CD4-positive, alpha-beta T cell treated with Interleukin-1 beta for 1 hour (primary cell): ENCODE results near the gene CRABP2.

ENCODE experiments used
- DNase-seq, 2 donors: peaks; one replicate each; pipeline ENCODE4 v3.0.0-alpha.2; 2020 to 2022

CRABP2 gene

GRCh38 chr1:156689035-156689952, 16.1 kb downstream of the CRABP2 start:
- peak; percentile 79 to 81 for DNase-seq

- DNase-seq: no peak
Observed at GRCh38 chr1:156684227-156684782, 21.1 kb downstream of the CRABP2 start.

GRCh38 chr1:156682166-156682890, 23.1 kb downstream of the CRABP2 start:
- no peak for DNase-seq

DNA sequence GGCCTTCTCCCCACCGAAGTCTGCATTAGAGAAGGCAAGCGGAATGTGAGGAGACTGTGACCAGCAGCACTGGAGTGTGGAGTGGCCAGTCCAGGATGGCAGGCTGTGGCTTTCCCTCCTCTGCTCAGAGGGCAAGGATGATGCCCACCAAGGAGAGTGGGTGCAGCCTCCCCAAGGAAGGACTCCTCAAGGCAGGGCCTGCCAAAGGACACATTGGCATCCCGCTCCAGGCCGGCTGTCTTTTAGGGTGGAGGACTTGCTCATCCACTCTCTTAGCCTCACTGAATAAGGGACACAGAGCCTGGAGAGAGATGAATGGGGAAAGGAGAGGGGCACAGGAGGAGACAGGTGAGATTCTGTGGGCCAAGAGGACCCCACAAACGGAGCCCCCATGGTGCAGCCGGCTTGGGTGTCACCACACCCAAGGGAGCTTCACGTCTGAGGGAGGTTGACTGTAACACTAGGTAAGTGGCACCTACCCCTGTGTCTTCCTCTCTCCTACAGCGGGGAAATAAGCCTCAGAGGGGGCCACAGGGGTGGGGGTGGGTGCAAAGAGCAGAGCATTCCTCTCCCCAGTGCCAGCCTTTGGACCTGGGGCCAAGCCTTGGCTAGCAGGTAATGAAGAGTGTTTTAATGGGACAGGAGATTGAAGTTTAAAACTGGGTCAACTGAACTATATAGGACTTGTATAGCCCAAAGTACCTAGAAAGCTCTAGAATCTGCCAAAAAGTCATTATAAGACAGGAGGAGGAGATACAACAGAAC, 24.0 kb downstream of the CRABP2 start:
- DNase-seq: no peak

GRCh38 chr1:156680056-156680455, 25.3 kb downstream of the CRABP2 start:
- no peak for DNase-seq

DNA sequence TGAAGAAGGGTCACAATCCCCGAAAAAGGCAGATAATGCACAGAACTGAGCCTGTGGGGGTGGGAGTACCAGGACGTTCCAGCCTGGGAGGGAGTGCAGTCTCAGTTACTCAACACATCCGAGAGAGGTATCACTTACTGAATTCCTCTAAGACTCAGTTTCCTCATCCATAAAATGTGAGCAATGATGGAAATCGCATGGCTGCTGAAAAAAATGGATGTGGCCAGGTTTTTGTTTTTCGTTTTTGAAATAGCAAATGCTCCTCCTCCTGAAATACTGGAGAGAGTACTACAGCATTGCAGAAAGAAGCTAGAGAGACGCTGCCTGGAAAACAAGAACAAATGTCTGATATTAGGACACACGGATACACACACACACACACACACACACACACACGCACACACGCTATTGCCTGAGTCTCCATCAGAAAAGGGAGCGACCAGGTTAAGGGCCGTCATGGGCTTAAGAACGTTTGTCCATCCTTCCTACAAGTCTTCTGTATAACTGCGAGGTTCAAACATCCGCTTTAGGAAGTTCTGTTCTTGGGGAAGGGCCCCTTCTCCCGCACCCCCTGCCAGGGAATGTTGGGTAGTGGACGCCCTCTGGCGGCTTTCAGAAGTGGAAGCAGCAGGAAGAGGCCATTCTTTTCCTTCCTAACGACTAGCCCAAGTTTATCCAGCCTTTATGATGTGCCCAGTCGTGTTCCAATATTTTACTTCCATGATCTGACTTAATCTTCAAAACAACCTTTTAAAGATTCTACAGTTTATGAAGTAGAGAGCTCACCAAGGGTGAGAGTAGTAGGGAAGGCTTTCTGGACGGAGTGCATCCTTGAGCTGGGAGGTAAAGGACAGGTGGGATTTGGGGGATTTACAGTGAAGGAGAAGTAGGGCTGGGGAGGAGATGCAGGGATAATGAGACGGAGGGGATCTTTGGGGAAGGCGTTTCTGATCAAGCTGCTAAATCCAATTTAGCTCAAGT, 27.5 kb downstream of the CRABP2 start:
- DNase-seq: peak; percentile 22 to 49

DNA sequence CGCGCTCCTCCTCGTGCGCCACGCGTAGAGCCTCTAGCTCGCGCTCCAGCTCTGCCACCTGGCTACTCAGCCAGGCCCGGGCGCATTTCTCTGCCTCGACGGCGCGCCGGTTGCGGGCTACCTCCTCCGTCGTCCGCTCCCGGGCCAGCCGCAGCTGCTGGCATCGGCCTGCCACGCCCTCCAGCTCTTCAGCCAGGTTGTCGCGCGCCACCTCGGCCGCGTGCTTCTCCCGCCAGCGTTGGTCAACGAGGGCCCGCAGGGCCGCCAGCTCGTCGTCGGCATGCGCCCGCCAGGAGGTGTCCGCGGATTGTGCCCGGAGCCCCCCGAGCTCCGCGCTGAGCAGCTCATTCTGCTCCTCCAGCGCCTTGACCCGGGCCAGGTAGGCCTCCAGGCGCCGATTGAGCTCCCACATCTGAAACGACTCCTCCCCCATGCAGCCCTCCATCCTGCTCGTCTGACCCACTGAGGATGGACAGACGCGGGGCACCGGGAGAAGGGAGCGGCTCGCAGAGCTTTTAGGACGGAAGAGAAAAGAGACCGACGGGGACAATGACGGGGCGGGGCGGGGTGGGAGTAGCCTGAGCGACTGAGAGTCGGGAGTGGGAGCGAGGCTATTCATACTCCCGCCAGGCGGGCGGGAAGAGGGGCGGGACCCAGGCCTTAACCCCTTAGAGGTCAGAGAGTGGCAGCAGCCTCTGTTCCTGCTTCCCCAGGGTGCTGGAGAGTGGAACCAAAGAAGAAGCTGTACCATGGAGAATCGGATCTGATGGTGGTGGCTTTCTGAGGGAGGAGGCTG, 28.4 kb downstream of the CRABP2 start, which contains the start of gene NES:
NES (minus strand) TSS at position 588 of the 796 bp plus-strand sequence; CDS start at position 445, 143 bp downstream.
- DNase-seq: no peak

DNA sequence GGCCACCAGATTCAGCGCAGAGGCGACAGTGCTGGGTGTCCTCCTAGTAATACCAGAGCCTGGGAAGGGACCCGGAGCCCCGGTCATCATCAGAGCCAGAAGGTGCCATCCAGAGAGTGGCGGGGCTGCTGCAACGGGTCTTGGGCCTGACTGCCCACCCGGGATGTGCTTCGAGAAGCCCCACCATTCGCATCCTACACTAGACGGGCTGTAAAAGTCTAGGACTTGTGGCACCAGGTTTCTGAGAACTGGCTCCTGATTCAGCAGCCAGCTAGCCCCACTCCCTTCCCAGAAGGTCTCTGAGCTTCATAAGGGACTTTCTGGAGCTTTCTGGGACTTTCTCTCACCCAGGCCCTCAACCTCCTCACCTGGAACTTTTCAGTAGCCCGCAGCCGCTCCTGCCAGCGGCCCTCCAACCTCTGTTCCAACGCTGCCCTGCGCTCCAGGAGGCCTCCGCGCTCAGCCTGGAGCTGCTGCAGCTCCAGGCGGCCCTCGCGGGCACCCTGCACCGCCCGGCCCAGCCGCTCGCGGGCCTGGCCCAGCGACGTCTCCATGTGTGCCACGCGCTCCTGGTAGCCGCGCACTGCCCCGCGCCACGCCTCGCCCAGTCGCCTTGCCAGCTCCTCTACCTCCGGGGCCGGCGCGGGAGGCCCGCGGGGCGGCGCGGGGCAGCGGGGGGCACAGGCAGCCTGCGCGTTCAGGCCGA, 29.1 kb downstream of the CRABP2 start:
- DNase-seq: no peak

DNA sequence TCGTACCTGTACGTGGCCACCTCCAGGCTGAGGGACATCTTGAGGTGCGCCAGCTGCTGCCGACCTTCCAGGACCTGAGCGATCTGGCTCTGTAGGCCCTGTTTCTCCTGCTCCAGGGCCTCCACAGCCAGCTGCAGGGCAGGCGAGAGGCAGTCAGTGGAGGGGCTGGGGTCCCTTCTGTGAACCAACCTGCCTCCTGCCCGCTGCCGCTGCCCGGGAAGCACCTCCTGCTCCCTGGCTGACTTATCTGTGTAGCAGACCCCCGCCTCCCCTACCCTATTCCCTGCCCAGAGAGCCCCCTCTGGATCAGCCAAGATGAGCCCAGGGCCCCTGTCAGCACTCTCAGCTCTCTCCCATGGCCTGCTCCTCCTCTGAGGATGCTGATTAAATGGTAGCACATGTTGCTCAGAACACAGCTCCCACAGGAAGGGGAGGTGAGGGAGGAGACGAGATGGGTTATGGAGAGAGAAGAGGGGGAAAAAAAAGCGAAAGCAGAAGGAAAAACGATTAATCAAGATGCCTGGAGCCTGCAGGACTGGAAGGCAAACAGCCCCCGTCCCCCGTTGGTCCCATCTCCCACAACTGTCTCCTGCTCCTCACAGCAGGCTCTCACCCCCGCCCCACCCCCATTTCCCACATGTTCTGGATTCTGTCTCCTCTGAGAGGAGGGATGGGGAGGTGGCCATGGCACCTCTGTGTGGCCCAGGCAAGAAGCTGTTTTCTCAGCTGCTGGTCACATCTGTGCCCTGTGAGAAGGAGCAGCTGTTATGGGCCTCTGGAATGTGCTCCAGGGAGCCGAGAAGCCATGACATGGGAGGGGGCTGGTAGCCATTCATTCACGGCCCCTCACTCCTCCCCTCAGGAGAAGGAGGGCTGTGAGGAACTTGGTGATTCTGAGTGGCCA, 29.9 kb downstream of the CRABP2 start:
- DNase-seq: no peak

DNA sequence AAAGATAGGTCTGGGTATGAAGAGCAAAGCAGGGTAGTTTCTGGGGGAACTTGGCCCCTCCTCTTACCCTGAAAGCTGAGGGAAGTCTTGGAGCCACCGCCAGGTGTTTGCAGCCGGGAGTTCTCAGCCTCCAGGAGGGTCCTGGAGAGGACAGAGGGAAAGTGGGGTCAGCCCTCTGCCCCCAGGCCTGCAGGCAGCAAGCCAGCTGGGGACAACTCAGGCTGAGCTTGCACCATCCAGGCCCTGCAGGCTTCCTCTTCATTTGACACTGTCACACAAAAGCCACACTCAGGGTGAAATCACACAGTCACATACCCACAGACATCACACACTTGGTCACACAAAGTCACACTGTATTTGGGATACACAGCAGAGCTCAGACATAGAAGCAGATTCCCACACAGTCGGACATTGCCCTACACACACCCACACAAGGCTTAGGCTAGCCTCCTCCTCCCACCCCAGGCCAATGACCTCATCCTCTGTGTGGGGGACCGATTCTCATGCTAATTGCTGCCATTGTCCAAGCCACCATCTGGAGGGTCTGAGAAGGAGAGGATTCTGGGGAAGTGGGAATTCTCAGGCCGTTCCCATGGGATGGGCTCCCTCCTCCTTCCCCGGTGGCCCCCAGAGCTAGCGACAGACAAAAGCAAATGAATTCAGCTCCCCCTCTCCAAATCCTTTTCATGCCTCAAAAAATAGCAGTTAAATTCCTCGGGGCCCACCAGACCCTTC, 31.8 kb downstream of the CRABP2 start:
- DNase-seq: no peak

GRCh38 chr1:156671804-156672203, 33.6 kb downstream of the CRABP2 start:
- DNase-seq: no peak

GRCh38 chr1:156670791-156671190, 34.6 kb downstream of the CRABP2 start:
- DNase-seq: no peak

DNA sequence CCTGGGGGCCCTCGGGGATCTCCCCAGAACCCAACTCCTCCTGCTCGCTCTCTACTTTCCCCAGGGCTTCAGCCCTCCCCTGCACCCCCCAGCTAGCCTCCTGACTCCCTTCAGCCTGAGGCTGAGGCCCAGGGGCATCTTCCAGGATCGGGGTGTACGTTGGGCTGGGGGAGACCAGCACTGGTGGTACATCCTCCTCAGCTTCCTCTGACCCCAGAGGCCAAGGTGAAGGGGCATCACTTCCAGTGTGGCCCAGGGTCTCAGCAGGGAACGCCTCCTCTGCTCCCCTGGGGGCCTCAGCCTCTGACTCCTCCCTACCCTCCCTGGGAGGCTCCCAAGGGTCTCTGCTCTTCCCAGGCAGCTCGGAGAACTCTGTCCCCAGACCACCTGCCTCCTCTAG, 35.0 kb downstream of the CRABP2 start:
- no peak for DNase-seq

DNA sequence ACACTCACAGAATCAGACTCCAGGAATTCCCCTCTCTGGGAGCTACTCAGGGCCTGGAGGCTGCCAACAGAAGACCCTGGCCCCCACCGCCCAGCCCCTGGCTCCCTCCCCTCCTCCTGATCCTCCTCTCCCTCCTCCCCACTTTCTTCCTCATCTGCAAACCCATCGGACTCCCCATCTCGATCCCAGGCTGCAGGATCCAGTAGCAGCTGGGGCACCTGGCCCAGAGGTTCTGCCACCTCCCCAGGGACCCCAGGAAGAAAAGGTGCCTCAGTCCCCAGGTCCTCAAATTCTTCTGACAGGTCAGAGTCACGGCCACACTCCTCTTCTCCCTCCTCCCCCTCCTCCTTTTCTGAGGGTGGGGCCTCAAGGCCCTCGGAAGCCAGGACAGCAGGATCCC, 35.6 kb downstream of the CRABP2 start:
- no peak for DNase-seq

DNA sequence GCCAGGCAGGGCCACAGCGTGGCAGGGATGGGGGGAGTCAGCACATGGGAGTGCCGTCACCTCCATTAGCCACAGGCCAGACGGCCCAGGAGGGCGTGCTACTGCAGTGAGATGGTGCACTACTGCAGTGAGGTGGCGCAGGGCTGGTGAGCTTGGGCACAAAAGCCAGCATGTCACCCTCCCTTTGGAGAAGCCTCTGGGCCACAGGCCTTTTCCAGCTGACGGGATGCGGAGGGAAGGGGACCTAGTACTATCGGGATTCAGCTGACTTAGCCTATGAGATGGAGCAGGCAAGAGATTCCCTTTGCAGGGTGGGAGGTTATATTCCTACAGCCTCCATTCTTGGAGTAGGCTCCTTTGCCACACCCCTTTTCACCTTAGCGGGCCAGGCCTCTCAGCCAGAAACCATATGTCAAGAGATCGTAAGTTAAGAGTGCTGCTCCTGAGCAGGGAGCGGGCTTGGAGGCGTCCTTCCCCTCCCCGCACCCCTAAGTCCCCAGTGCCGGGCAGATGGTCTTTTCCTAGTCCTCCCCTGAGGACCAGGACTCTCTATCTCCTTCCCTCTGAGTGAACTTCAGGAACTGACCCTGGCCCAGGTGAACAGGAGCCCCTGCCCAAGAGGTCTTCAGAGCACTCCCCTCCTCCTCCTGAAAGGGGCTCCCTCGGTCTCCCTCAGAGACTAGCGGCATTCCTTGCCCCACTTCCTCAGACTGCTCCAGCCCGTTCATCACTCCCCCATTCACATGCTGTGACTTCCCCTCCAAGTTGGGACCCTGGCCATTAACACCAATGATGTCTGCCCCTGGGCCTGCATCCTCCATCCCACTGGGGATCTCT, 36.4 kb downstream of the CRABP2 start:
- DNase-seq: no peak

DNA sequence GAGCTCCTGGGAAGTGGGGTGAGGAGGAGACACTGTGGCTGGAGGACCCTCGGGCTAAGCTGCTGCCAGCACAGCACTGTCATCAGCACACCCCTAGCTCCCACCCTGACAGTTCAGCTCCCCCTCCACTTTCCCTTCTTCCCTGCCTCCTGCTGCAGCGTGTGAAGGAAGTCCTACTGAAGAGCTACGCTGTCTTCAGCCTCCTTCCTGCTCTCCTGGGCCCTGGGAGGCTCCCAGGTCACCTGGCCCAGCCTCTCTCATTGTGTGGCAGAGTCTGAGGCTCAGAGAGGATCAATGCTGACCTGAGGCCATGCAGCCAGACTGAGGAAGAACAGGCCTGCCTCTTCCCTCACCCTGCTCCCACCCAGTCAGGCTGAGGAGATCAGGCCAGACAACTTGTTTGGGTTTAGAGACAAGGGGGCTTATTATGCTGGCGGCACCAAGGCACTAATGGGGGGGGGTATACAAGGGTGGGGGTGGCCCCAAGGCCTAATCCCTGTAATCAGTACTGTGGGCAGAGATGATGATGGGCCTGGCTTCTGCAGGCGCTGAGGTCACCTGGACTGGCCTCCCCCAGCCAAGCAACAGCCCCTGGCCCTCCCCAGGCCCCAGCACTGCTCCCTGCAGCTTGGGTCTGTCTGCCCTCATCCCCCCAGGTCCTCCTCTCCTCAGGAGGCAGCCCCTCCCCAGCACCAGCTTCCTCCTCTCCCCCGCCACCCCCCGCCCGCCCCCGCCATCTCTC, 37.2 kb downstream of the CRABP2 start:
- DNase-seq: no peak

DNA sequence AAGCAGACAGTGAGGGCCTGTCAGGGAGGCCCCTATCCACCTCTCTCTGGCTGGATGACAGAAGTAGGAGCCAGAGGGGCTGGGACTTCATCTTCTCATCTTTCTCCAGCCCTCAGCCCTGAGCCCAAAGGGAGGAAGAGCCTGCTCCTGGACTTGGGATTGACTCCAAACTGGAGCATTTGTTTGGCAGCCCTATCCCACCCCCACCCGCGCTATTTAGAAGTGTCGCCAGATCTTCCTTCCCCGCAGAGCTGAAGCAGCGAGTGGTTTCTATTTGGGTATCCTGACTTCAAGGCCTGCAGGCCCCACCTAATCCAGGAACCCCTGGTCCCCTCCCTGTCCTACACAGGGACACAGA, 37.8 kb downstream of the CRABP2 start:
- no peak for DNase-seq
